ENCODE measurements around the gene IGSF21. TPM values are rescaled to one million over a fixed set of nuclear protein-coding genes. Genes with fewer than 3 reads are reported as not detected.

The IGSF21 gene
- total and polyA plus RNA-seq, 12 donors, result 0.18 to 16.4 (median 7.0) TPM

GRCh38 chr1:18093646-18094045 is 14.0 kb upstream of the IGSF21 start:
- no peak overlapping the region for H3K4me3 ChIP-seq
- no peaks in the 10 kb centered on the region for H3K27me3 ChIP-seq
- no peak for DNase-seq
- H3K4me1 ChIP-seq (replicated peaks in 1 of 2), result no peaks in the 10 kb centered on the region
- no peaks in the 10 kb centered on the region for H3K36me3 ChIP-seq (replicated peaks in 1 of 2)
- WGBS, 4 donors, result 87 to 91% (median 90%) methylated on average over 2 of the region's 2 CpGs
- intact Hi-C loops (cut with DNase I), result loop anchor here (10.0 kb wide), 3 partner anchors 109 to 439 kb away; no protein-coding TSS in a partner anchor
- H3K27ac ChIP-seq, result no peak overlapping the region
- H3K9me3 ChIP-seq (replicated peaks in 1 of 3), result no peaks in the 10 kb centered on the region
- TF ChIP-seq CTCF (IDR thresholded peaks at IDR 0.05) (no peak), POLR2A (IDR thresholded peaks at IDR 0.05) (no peak)

- TF ChIP-seq POLR2A (IDR thresholded peaks at IDR 0.05) (no peak), CTCF (IDR thresholded peaks at IDR 0.05) (no peak)
Measured at GRCh38 chr1:18094096-18094495, 13.5 kb upstream of the IGSF21 start.

GRCh38 chr1:18097206-18097605 is 10.4 kb upstream of the IGSF21 start:
- no peak overlapping the region for H3K27ac ChIP-seq
- H3K4me3 ChIP-seq, result no peak overlapping the region
- H3K36me3 ChIP-seq (replicated peaks in 1 of 2), result no peaks in the 10 kb centered on the region
- H3K27me3 ChIP-seq, result no peaks in the 10 kb centered on the region
- TF ChIP-seq POLR2A (IDR thresholded peaks at IDR 0.05), result no peak
- TF ChIP-seq CTCF (IDR thresholded peaks at IDR 0.05), result no peak
- intact Hi-C loops (cut with DNase I), result loop anchor here (5.0 to 10.0 kb wide), 5 partner anchors 112 to 442 kb away; no protein-coding TSS in a partner anchor
- H3K9me3 ChIP-seq (replicated peaks in 1 of 3), result no peaks in the 10 kb centered on the region
- no peak for DNase-seq
- no peaks in the 10 kb centered on the region for H3K4me1 ChIP-seq (replicated peaks in 1 of 2)

More at GRCh38 chr1:18094096-18094495, 13.5 kb upstream of the IGSF21 start:
- Histone ChIP-seq H3K4me1 (replicated peaks in 1 of 2) (no peaks in the 10 kb centered on the region), H3K36me3 (replicated peaks in 1 of 2) (no peaks in the 10 kb centered on the region), H3K27me3 (no peaks in the 10 kb centered on the region), H3K9me3 (replicated peaks in 1 of 3) (no peaks in the 10 kb centered on the region), H3K27ac (no peak overlapping the region), H3K4me3 (no peak overlapping the region)
- intact Hi-C loops (cut with DNase I), result loop anchor here (10.0 kb wide), 3 partner anchors 109 to 439 kb away; no protein-coding TSS in a partner anchor
- DNase-seq, result no peak
- WGBS, 4 donors, result 89 to 100% (median 91%) methylated on average over 1 of the region's 1 CpG

- intact Hi-C loops (cut with DNase I), result loop anchor here (5.0 to 10.0 kb wide), 5 partner anchors 114 to 444 kb away; no protein-coding TSS in a partner anchor
- WGBS, 4 donors, result 66 to 84% (median 72%) methylated on average over 2 of the region's 2 CpGs
- no peak for DNase-seq
Measured at GRCh38 chr1:18099026-18099425, 8.6 kb upstream of the IGSF21 start.

More at GRCh38 chr1:18099026-18099425, 8.6 kb upstream of the IGSF21 start:
- Histone ChIP-seq H3K36me3 (replicated peaks in 1 of 2) (no peaks in the 10 kb centered on the region), H3K4me1 (replicated peaks in 1 of 2) (no peaks in the 10 kb centered on the region), H3K9me3 (replicated peaks in 1 of 3) (no peaks in the 10 kb centered on the region), H3K4me3 (no peak overlapping the region), H3K27me3 (no peaks in the 10 kb centered on the region), H3K27ac (no peak overlapping the region)
- TF ChIP-seq CTCF (IDR thresholded peaks at IDR 0.05), result no peak
- TF ChIP-seq POLR2A (IDR thresholded peaks at IDR 0.05), result no peak
